HG03575 (cell line): Measurements from ENCODE around the gene PDS5B.

ENCODE experiments used
- ATAC-seq: cut with Tn5 transposase; IDR thresholded peaks from one replicate; pipeline ENCODE4 v1.9.1; 2021; ENCODE audit not compliant: unreplicated experiment, insufficient number of reproducible peaks, low FRiP score; ENCODE audit errors: extremely low read depth

Gene PDS5B

DNA sequence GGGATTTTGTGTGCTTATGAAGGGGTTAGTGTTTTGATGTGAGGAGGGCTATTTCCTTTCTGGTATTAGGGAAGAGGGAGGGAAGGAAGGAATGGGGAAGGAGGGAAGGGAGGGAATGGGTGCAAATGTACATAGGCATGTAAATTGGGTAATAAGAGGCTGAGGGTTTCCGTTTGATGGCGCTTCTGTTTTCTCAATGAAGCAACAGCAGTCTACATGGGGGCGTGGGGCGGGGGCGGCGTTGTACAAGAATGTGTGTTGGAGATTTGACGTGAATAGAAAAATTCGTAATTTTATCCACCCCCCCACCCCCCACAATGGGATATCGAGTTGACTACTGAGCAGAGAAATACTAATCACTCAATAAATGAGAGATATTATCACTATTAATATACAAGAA, 52.5 kb downstream of the PDS5B start:
- no peak for ATAC-seq

DNA sequence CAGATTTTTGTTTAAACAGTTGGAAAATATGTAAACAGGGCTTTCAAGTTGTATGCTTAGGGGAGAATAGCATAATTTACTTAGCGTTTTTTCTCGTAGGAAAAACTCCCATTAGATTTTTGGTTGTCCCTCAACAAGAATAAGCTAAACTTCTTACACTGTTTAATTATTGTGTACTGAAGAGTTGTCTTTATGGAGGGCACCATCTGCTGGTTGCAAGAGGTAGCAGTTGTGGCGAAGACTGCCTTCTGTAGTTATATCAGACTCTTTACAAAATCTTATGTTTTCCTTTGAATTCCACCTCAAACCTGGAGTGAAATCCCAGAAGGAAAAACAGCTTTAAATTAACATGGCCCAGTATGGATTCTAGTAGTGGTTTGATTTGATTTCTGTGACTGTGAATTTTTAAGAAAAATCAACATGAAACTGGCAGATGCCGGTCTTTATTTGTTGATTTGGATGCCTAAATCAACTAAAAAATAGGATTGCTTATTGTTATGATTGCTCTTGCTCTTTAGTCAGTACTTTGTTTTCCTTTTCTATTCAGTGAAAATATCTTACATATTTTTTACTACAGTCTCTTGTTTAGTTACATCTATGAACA, 53.4 kb downstream of the PDS5B start:
- ATAC-seq, result no peak

DNA sequence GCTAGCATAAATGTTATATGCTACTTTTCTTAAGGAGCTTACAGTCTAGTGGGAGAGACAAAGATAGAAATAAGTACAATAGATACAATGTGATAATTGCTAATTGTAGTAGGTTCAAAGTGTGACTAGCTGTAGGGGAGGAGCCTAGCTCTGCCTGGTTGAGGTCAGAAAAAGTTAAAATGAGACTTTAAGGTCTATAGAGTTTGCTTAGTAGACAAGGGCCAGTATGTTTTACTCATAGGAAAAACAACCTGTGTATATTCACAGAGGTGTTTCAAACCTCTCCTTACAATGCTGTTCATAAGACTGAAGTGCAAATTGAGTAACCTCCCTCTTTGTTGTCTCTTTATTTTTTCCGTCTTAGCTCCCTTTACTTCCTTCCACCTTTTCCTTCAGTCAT, 56.1 kb downstream of the PDS5B start:
- no peak for ATAC-seq

GRCh38 chr13:32642858-32643257, 56.6 kb downstream of the PDS5B start:
- no peak for ATAC-seq

- no peak for ATAC-seq
These were observed 59.6 kb downstream of the PDS5B start for GRCh38 chr13:32645854-32646253.

DNA sequence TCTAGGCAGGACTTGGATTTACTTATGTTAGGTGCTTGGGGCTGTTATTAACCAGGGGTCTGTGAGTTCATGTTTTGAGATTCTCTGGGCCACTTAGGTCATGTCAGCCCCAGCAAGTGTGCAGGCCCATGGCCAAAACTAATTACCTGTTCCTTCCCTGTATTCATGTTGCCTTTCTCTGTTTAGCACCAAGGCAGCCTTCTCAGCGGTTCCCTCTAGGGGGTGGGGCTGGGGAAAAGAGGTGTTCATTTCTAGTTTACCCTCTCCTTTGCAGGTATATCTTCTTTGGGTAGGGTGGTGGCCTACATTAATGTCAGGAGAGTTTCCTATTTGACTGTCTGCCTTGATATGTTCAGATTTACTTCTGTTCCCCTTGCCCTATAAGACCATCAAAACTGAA, 61.7 kb downstream of the PDS5B start:
- no peak for ATAC-seq

DNA sequence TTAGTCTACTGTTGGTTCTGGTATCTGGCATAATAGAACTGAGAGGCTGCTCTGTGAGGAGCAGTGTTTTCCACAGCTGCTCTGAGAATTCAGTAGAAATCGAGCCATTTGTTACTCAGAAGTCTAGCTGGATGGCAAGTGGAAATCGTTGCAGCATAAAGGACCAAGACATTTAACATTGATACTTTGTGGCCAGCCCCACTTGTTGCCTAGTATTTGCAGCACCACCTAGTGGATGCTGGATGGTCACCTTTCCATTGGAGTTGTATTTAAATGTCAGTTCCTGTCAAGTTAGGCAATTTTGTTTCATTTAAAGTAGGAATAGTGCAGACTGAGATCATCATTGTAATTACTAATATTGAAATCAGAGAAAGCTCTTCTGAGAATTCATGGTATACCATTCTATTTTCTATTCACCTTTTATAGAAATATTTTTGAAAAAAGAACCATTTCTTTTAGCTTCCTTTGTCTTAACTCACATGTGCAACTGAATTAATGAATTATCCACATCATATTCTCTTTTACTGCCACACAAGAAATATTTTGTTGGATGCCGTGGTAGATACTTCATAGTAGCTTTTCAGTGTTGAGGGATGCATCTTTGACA, 64.6 kb downstream of the PDS5B start:
- ATAC-seq, result no peak

- no peak for ATAC-seq
These were observed 71.1 kb downstream of the PDS5B start for GRCh38 chr13:32657309-32657708.

GRCh38 chr13:32659736-32660135, 73.5 kb downstream of the PDS5B start:
- ATAC-seq, result no peak

- ATAC-seq, result no peak
These were observed 74.0 kb downstream of the PDS5B start for GRCh38 chr13:32660227-32660626.

DNA sequence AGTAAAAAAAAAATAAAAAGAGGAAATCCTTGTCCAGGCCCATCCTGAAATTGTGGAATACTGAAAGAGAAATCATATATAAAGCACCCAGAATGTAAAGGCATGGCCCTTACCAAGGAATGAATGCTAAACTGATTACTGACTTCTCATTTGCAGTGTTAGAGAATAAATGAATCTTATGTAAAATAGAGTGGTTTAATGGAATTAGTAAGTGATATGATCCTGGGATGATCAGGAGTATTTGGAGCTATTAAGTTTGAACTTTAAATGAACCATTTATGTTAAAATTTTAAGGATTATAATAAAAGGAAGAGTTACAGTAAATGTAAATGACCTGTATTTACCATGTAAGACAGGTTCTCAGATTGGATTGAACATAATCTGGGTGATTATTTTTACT, 75.4 kb downstream of the PDS5B start:
- ATAC-seq, result no peak

GRCh38 chr13:32663660-32664059, 77.4 kb downstream of the PDS5B start:
- ATAC-seq, result no peak

DNA sequence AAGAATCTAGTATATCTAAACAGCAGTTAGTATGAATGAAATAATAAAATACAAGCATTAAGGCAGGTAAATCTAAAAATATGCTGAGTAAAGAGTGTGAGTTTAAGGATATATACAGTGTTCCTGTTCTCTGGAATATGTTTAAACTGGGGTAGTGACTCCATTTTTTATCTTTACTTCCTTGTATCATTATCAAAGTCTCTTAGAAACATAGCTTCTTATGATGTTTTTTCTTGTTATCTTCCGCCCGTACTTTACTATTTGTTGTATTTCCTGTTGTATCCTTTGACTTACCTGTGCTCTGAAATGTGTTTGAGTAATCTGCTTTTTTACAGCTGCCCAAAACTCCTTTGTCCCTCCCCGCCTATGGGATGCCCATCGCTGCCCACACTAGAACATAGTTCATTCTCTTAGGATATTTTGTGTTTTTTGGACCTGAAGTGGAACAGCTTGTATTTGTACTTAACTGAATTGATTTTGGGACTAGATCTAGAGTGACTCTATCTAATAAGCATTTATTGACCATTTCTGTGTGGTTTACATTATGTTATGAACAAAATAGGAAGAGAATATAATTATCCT, 80.8 kb downstream of the PDS5B start:
- no peak for ATAC-seq

- ATAC-seq, result no peak
These were observed 82.9 kb downstream of the PDS5B start for GRCh38 chr13:32669030-32669646.

GRCh38 chr13:32674503-32674902, 88.3 kb downstream of the PDS5B start:
- no peak for ATAC-seq

- ATAC-seq, result no peak
These were observed 90.0 kb downstream of the PDS5B start for GRCh38 chr13:32676242-32676641.

- no peak for ATAC-seq
These were observed 95.9 kb downstream of the PDS5B start for GRCh38 chr13:32682130-32682529.

- no peak for ATAC-seq
These were observed 96.5 kb downstream of the PDS5B start for GRCh38 chr13:32682740-32683139.

DNA sequence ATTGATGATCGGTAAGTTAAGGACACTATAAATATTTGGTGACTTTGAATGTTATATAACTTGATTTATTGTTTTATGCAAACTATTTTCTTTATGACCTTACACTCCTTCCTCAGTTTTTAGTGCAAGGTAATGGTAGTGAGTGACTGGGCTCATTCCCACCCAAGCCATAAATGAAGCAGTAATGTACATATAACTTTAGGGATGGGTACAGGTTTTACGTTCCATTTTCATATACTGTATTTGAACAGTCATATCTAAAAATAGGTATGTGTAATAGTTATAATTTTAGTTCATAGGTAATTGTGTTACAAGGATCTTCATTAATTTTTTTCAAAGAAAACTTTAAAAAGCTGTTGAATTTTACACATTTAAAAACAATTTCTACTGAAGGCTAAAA, 101.0 kb downstream of the PDS5B start:
- ATAC-seq, result no peak

GRCh38 chr13:32695602-32696250, 109.5 kb downstream of the PDS5B start:
- no peak for ATAC-seq
